ENCODE data around the gene TCAIM. TPM values are rescaled to one million over a fixed set of nuclear protein-coding genes. Genes with fewer than 3 reads are reported as not detected.

TCAIM gene
- total RNA-seq, 1 donor from 2014 or later = 33.2 TPM

- TF ChIP-seq, protein P1, sequence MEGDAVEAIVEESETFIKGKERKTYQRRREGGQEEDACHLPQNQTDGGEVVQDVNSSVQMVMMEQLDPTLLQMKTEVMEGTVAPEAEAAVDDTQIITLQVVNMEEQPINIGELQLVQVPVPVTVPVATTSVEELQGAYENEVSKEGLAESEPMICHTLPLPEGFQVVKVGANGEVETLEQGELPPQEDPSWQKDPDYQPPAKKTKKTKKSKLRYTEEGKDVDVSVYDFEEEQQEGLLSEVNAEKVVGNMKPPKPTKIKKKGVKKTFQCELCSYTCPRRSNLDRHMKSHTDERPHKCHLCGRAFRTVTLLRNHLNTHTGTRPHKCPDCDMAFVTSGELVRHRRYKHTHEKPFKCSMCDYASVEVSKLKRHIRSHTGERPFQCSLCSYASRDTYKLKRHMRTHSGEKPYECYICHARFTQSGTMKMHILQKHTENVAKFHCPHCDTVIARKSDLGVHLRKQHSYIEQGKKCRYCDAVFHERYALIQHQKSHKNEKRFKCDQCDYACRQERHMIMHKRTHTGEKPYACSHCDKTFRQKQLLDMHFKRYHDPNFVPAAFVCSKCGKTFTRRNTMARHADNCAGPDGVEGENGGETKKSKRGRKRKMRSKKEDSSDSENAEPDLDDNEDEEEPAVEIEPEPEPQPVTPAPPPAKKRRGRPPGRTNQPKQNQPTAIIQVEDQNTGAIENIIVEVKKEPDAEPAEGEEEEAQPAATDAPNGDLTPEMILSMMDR (IDR thresholded peaks at IDR 0.05) = no peak
- Histone ChIP-seq H3K27ac (no peak overlapping the region), H3K27me3 (no peaks in the 10 kb centered on the region), H3K9me3 (no peaks in the 10 kb centered on the region), H3K4me3 (no peak overlapping the region), H3K36me3 (no peaks in the 10 kb centered on the region), H3K4me1 (peaks cover 13% of the 10 kb centered on the region)
- intact Hi-C loops (cut with DNase I) = no loop called here
- ATAC-seq = no peak
- DNase-seq = no peak
These were observed 10.4 kb downstream of the TCAIM start for GRCh38 chr3:44348993-44349392.

DNA sequence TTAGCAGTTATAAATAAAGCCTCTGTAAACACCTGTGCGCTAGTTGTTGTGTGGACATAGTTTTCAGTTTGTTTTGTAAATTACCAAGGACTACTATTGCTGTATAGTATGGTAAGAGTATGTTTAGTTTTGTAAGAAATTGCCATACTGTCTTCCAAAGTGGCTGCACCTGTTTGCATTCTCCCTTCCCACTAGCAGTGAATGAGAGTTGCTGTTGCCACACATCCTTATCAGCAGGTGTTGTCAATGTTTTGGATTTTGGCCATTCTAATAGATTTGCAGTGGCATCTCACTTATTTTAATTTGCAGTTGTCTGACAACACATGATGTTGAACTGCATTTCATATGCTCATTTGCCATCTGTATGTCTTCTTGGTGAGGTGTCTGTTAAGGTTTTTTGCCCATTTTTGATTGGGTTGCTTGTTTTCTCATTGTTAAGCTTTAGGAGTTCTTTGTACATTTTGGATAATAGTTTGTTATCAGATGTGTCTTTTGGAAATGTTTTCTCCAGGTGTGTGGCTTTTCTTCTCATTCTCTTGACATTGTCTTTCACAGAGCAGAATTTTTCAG is 14.9 kb downstream of the TCAIM start:
- no peaks in the 10 kb centered on the region for H3K9me3 ChIP-seq
- TF ChIP-seq, protein P1 (IDR thresholded peaks at IDR 0.05) = no peak
- DNase-seq (no peak), ATAC-seq (no peak)
- peaks cover 6% of the 10 kb centered on the region for H3K4me1 ChIP-seq
- no peaks in the 10 kb centered on the region for H3K36me3 ChIP-seq
- intact Hi-C loops (cut with DNase I) = no loop called here
- no peak overlapping the region for H3K27ac ChIP-seq
- H3K4me3 ChIP-seq = no peak overlapping the region
- no peaks in the 10 kb centered on the region for H3K27me3 ChIP-seq

DNA sequence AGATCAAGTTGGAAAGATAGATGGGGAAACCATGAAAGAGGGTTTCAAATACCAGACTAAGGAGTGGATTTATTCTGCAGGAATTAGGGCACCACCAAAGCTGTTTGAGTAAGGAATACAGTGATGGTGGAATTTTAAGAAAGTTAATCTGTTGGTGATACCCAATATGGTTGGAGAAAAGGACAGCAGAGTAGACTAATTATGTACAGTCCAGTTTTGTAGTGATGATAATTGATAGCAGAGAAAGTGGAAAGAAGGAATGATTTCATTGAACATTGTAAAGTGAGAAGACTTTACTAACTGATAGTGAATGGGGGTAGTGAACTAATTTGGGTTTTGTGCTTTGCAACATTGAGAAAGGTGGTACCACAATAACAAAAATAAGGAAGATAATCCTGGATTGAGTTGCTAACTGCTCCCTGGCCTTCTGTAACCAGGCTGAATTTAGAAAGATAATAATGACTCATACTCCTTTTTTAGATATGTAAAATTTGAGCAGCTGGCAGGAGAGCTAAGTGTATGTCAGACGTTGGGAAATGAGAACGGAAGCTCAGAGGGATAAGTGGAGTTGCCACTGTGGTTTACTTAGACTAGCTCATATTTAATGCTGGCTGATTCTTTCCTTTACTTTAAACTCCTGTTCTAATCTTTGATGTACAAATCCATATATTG is 16.9 kb downstream of the TCAIM start:
- no peaks in the 10 kb centered on the region for H3K9me3 ChIP-seq
- no peak overlapping the region for H3K4me3 ChIP-seq
- H3K36me3 ChIP-seq = no peaks in the 10 kb centered on the region
- intact Hi-C loops (cut with DNase I) = no loop called here
- H3K27me3 ChIP-seq = no peaks in the 10 kb centered on the region
- peak overlapping the region; percentile 26 for H3K27ac ChIP-seq
- H3K4me1 ChIP-seq = peaks cover 6% of the 10 kb centered on the region
- ATAC-seq = peak; percentile 87
- DNase-seq = no peak
- TF ChIP-seq, protein P1 (IDR thresholded peaks at IDR 0.05) = no peak

DNA sequence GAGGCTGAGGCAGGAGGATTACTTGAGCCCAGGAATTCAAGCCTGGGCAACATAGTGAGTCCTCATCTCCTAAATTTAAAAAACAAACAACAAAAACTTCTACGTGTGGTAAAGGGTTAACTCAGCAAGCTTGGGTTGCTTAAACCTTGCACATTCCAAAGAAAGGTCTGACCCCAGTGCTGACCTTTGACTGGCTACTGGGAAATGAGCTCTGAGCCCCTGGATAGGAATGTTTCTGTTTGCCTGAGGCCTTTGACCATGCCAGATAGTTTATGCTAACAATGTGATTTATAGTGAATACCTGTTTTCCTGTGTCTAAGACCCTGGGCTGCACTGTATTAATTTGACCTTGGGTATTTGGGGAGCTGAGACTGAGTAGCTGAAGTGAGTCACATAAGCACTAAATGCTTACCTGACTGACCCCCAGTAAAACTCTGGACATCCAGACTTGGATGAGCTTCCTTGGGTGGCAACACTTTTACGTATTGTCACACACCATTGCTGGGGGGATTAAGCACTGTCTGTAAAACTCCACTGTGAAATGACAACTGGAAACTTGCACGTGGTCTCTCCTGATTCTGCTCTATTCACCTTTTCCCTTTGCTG is 20.7 kb downstream of the TCAIM start:
- Histone ChIP-seq H3K9me3 (no peaks in the 10 kb centered on the region), H3K36me3 (peaks cover 7% of the 10 kb centered on the region), H3K4me3 (no peak overlapping the region), H3K4me1 (peaks cover 6% of the 10 kb centered on the region), H3K27me3 (no peaks in the 10 kb centered on the region), H3K27ac (no peak overlapping the region)
- TF ChIP-seq, protein P1 (IDR thresholded peaks at IDR 0.05) = no peak
- DNase-seq (no peak), ATAC-seq (no peak)
- intact Hi-C loops (cut with DNase I) = no loop called here

DNA sequence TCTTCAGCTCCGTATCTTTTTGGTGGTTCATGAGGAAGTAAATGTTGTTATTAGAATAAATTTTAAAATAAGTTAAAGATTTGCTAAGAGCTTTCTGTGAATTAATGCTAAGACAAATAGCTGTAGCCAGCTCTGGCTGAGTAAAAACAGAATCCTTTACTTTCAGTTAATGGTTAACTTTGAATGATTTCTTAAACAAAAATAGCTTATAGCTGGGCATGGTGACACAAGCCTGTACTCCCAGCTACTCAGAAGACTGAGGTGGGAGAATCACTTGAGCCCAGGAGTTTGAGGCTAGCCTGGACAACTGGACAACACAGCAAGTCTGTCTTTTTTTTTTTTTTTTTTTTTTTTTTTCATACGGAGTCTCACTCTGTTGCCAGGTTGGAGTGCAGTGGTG is 25.0 kb downstream of the TCAIM start:
- no peaks in the 10 kb centered on the region for H3K4me1 ChIP-seq
- DNase-seq = no peak
- H3K27me3 ChIP-seq = no peaks in the 10 kb centered on the region
- intact Hi-C loops (cut with DNase I) = no loop called here
- TF ChIP-seq, protein P1 (IDR thresholded peaks at IDR 0.05) = no peak
- H3K9me3 ChIP-seq = no peaks in the 10 kb centered on the region
- H3K4me3 ChIP-seq = no peak overlapping the region
- no peak for ATAC-seq
- H3K36me3 ChIP-seq = peaks cover 11% of the 10 kb centered on the region
- H3K27ac ChIP-seq = no peak overlapping the region
